Left hindlimb (tissue), 1 donor: Measurements from ENCODE around the gene MRPL54.
"Not testable (repeated sequence)": the region's sequence is repeated elsewhere in the genome, so short reads cannot be mapped to it uniquely, and the experiment has no call there.

Experiments used
- DNase-seq: peaks from one replicate; pipeline ENCODE4 v3.0.0-alpha.2; 2018

The MRPL54 gene

DNA sequence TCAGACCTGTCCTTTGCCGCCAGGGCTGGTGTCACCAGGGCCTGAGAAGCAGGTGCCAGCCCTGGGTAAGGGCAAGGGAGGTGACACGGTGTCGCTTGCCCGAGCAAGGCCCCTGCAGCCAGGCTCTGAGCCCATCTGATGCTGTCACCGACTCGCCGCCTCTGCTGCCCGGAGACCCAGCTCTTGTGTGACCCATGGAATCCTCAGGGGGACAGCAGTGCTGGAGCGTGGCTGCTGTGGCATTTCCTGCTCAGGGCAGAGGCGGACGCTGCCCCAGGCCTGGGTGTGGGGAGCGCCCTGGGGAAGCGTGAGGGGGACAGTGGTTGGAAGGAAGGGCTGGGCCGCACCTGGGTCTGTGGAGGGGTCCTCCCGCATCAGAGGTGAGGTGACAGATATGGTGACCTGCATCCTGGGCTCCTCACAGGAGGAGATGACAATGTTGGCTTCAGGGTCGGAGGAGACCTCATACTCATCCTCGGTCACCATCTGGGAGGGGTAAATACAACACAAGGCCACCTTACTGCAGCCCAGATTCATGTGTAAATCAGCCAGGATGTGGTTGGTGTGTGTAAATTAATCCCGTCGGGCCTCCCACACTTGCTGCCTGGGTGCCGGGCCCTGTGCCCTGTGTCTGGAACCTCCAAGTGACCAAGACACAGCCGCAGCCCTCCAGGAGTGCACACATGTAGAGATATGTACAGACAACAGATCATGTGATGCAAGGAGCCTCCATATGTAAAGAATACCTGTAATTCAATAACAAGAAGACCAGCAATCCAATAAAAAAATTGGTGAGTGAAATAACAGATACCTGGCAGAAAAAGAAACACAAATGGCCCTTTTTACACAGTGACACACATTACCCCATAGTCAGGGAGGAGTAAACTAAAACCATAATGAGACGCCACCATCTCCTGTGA, 51.3 kb downstream of the MRPL54 start:
- DNase-seq, result no peak

DNA sequence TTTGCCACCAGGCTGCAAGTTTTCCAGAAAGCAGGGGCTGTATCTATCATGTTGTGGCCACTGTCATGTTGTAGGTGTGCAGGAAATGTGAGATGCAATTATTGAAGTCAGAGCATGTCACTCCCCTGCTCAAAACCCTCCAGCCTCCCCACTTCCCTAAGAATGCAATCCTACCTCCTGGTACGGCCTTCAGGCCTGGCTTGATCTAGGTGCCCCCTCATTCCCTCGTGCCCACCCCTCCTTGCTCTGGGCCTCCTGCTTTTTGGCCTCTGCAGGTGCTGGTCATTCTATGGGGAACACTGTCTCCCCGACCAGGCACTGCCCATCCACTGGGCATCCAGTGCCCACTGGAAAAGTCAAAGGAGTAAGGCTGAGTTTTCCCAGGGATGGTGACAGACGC, 52.2 kb downstream of the MRPL54 start:
- DNase-seq, result no peak

DNA sequence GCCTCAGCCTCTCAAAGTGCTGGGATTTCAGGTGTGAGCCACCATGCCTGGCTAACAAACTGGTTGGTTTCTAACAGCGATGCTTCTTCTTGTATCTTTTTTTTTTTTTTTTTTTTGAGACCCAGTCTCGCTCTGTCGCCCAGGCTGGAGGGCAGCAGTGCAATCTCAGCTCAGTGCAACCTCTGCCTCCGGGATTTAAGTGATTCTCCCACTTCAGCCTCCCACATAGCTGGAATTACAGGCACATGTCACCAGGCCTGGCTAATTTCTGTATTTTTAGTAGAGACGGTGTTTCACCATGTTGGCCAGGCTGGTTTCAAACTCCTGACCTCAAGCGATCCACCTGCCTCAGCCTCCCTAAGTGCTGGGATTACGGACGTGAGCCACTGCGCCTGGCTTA, 53.7 kb downstream of the MRPL54 start:
- not testable (repeated sequence) for DNase-seq

DNA sequence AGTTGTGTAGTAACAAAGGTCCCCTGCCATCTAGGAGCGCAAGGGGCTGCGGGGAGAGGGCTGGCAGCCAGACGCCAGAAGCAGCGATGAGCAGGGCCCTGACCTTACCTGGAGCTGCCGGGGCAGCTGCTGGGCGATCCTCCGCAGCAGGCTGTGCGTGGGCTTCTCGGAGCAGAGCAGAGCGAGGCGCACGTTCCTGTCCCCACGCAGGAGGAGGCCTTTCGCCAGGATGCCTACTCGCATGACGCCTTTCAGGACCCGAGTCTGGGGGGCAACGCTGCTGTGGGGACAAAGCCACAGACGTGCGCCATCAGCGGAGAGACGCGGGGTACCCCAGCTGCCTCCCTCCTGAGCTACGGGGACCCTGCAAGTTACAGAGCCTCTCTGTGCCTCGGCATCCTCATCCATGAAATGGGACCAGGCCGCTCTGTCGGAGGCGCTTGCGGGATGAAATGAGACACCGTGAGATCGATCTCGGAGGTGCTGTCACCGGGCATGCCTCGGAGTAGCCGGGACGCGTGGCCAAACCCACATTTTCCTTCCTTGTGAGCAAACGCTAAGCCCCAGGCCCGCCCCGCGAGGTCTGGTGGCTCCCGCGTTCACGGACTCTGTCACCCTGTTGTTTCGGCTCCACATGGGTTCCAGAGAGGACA, 54.2 kb downstream of the MRPL54 start:
- no peak for DNase-seq
